Measurements from ENCODE around the gene NUP35.
"Not testable (repeated sequence)": the region's sequence is repeated elsewhere in the genome, so short reads cannot be mapped to it uniquely, and the experiment has no call there.

The NUP35 gene

DNA sequence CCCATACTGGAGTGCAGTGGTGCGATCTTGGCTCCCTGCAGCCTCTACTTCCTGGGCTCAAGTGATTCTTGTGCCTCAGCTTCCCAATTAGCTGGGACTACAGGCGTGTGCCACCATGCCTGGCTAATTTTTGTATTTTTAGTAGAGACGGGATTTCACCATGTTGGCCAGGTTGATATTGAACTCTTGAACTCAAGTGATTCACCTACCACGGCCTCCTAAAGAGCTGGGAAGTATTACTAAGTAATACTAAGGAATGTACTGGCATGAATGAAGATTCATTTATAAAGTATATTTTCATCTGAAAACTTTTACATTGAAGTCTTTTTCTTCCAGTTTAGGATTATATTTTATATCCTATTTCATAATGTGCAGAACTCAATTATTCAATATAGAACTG, 38.1 kb downstream of the NUP35 start:
- Mint-ChIP-seq H3K9me3 (no peaks in the 10 kb centered on the region), H3K4me3 (no peak overlapping the region), H3K4me1 (ENCODE audit: low read depth) (no peaks in the 10 kb centered on the region), H3K27ac (no peak overlapping the region), H3K36me3 (ENCODE audit: low read depth) (peaks cover 48% of the 10 kb centered on the region), H3K27me3 (no peaks in the 10 kb centered on the region)
- intact Hi-C loops (cut with micrococcal nuclease) = no loop called here

DNA sequence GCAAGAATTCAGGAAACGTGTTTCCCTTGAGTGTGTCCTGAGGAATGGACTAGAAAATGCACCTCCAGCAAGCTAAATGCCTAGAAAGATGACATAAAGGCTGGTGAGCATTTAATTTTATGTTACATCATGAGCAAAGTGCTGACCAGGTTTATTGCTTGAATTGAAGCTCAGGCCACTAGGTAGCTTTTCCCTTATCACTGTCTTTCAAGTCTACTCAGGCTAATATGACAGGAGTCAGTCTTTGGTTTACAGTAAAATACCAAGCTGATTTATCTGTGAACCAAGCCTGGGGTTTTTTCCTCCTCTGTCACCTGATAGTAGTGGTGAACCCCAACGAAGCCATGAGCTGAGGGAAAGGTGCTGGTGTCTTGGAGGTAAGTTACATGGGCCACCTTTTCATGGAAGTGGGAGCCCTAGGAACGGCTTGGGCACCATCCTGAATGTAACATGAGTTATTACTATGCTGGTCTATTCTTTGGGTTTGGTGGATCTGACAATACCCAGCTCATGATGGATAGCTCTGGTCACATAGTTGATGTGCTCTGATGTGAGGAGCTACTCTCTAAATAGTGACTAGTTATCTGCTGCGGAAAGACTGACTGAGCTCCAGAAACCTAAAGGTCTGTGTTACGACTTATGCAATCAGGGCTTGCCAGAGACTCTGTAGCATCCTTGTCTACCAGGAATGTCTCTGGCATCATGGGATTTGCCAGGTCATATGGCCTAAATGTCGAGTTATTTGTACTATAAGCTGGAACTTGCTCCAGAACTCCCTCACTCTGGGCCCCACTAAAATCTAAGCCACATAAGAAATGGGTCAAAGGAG, 39.8 kb downstream of the NUP35 start:
- Mint-ChIP-seq H3K4me1 (ENCODE audit: low read depth) (no peaks in the 10 kb centered on the region), H3K4me3 (no peak overlapping the region), H3K27ac (no peak overlapping the region), H3K27me3 (no peaks in the 10 kb centered on the region), H3K36me3 (ENCODE audit: low read depth) (peaks cover 46% of the 10 kb centered on the region), H3K9me3 (no peaks in the 10 kb centered on the region)
- intact Hi-C loops (cut with micrococcal nuclease) = no loop called here

DNA sequence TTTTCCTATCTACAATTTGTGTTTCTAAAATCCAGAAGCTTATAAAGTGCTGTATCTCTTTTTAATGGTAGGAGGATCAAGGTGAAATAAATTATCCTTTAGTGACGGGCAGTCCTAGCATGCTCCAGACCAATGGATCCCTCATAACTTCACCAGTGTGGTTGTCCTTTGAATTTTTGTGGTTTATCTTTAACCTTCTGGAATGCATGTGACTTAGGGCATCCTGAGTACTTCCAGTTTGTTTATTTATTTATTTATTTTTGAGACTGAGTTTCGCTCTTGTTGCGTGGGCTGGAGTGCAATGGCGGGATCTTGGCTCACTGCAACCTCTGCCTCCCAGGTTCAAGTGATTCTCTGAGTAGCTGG, 40.4 kb downstream of the NUP35 start:
- Mint-ChIP-seq H3K9me3 (no peaks in the 10 kb centered on the region), H3K4me1 (ENCODE audit: low read depth) (no peaks in the 10 kb centered on the region), H3K27me3 (no peaks in the 10 kb centered on the region), H3K36me3 (ENCODE audit: low read depth) (peaks cover 47% of the 10 kb centered on the region), H3K4me3 (no peak overlapping the region), H3K27ac (no peak overlapping the region)
- intact Hi-C loops (cut with micrococcal nuclease) = no loop called here

DNA sequence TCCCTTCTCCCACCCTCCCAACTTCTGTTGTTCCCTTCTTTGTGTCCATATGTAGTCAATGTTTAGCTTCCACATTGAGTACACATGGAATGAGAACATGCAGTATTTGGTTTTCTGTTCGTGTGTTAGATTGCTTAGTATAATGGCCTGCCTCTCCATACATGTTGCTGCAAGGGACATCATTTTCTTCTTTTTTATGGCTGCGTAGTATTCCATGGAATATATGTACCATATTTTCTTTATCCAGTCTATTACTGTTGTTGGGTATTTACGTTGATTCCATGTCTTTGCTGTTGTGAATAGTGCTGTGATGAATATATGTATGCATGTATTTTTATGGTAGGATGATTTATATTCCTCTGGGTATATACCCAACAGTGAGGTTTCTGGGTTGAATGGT, 42.0 kb downstream of the NUP35 start:
- H3K4me3 Mint-ChIP-seq = no peak overlapping the region
- H3K36me3 Mint-ChIP-seq (ENCODE audit: low read depth) = peaks cover 41% of the 10 kb centered on the region
- no peaks in the 10 kb centered on the region for H3K9me3 Mint-ChIP-seq
- no peaks in the 10 kb centered on the region for H3K4me1 Mint-ChIP-seq (ENCODE audit: low read depth)
- no peaks in the 10 kb centered on the region for H3K27me3 Mint-ChIP-seq
- intact Hi-C loops (cut with micrococcal nuclease) = no loop called here
- H3K27ac Mint-ChIP-seq = no peak overlapping the region

DNA sequence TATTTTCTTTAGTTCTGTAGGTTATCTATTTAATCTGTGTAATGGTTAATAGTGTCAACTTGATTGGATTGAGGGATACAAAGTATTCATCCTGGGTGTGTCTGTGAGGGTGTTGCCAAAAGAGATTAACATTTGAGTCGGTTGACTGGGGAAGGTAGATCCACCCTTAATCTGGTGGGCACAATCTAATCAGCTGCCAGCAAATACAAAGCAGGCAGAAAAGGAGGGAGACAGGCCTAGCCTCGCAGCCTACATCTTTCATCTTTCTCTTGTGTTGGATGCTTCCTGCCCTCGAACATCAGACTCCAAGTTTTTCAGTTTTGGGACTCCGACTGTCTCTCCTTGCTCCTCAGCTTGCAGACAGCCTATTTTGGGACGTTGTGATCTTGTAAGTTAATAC, 42.7 kb downstream of the NUP35 start:
- intact Hi-C loops (cut with micrococcal nuclease); H3K9me3 Mint-ChIP-seq; H3K27me3 Mint-ChIP-seq; H3K4me3 Mint-ChIP-seq; H3K4me1 Mint-ChIP-seq (ENCODE audit: low read depth); H3K27ac Mint-ChIP-seq: not testable (repeated sequence)
- H3K36me3 Mint-ChIP-seq (ENCODE audit: low read depth) = peaks cover 34% of the 10 kb centered on the region

DNA sequence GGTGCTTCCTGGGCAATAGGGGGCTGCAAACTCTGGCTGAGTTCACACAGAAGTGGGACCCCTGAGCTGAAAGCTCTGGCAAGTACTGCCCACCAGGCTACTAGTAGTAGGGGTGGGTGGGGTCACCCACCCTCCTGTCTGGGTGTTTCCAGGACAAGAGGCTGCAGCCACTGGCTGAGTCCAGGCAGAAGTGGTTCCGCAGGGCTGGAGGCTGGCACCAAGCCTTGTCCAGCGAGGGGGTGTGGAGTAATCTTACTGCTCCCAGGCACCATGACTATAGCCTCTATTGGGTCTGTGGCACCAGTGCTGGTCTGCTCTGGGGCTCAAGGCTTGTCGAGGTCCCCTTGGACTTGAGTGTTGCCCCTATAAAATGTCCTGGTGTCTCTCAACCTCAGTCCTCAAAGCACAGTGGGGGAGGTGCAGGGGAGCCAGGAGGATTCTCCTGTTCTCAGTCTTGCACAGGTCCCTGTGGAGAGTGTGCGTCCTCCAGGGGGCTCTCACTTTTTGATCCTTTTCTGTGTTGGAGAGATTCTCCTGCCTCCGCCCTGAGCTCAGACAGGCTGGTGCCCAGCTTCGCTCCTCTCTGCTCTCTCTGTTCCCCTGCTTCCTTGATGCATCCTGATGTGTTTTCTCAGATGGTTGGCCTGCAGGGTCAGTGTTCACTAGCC, 48.1 kb downstream of the NUP35 start:
- no peak overlapping the region for H3K27ac Mint-ChIP-seq
- intact Hi-C loops (cut with micrococcal nuclease) = no loop called here
- no peaks in the 10 kb centered on the region for H3K4me1 Mint-ChIP-seq (ENCODE audit: low read depth)
- peaks cover 15% of the 10 kb centered on the region for H3K36me3 Mint-ChIP-seq (ENCODE audit: low read depth)
- H3K9me3 Mint-ChIP-seq = peaks cover 26% of the 10 kb centered on the region
- H3K27me3 Mint-ChIP-seq = no peaks in the 10 kb centered on the region
- no peak overlapping the region for H3K4me3 Mint-ChIP-seq

DNA sequence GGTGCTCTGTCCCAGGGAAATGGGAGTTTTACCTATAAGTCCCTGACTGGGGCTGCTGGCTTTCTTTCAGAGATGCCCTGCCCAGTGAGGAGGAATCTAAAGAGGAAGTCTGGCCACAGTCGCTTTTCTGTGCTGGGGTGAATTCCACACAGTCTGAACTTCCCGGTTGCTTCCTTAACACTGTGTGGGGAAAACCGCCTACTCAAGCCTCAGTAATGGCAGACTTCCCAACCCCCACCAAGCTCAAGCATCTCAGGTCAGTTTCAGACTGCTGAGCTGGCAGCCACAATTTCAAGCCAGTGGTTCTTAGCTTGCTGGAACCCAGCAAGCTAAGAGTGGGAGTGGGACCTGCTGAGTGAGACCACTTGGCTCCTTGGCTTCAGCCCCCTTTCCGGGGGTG, 54.9 kb downstream of the NUP35 start:
- Mint-ChIP-seq H3K4me1 (ENCODE audit: low read depth) (peaks cover 9% of the 10 kb centered on the region), H3K4me3 (no peak overlapping the region), H3K27ac (no peak overlapping the region), H3K27me3 (no peaks in the 10 kb centered on the region), H3K36me3 (ENCODE audit: low read depth) (peaks cover 43% of the 10 kb centered on the region), H3K9me3 (peaks cover 63% of the 10 kb centered on the region)
- intact Hi-C loops (cut with micrococcal nuclease) = no loop called here

DNA sequence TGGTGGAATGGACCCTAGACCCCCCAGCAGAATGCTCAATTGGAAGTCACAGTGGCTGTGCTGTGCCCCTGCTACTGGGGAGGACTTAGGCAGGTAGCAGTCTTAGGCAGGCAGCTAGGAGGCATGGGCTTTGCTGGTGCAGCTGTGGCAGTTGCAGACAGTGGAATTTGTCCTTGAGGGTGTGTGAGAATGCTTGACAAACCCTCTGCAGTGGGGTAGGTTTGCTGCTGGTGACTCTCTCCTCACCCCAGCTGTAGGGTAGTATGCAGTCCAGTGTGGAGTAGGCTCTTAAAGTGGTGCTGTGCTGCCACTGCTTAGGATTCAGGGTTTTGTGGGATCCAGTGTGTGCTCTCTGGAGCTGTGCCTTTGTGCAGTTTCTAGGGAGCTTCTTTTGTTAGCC, 61.3 kb downstream of the NUP35 start:
- Mint-ChIP-seq H3K4me1 (ENCODE audit: low read depth) (no peaks in the 10 kb centered on the region), H3K27me3 (no peaks in the 10 kb centered on the region), H3K4me3 (no peak overlapping the region), H3K27ac (no peak overlapping the region), H3K9me3 (peaks cover 19% of the 10 kb centered on the region), H3K36me3 (ENCODE audit: low read depth) (peaks cover 54% of the 10 kb centered on the region)
- intact Hi-C loops (cut with micrococcal nuclease) = no loop called here

DNA sequence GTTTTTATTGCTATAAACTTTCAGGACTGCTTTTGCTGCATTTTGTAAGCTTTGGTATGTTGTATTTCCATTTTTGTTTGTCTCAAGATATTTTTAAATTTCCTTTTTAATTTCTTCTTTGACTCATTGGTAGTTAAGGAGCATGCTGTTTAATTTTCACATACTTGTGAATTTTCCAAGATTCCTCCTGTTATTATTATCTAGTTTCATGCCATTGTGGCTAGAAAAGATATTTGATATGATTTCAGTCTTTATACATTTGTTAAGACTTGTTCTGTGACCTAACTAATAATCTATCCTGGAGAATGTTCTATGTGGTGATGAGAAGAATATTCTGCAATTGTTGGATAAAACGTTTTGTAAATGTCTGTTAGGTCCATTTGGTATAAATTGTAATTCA, 62.1 kb downstream of the NUP35 start:
- Mint-ChIP-seq H3K9me3 (peaks cover 19% of the 10 kb centered on the region), H3K36me3 (ENCODE audit: low read depth) (peaks cover 56% of the 10 kb centered on the region), H3K27me3 (no peaks in the 10 kb centered on the region), H3K4me1 (ENCODE audit: low read depth) (no peaks in the 10 kb centered on the region), H3K4me3 (no peak overlapping the region), H3K27ac (no peak overlapping the region)
- intact Hi-C loops (cut with micrococcal nuclease) = no loop called here

DNA sequence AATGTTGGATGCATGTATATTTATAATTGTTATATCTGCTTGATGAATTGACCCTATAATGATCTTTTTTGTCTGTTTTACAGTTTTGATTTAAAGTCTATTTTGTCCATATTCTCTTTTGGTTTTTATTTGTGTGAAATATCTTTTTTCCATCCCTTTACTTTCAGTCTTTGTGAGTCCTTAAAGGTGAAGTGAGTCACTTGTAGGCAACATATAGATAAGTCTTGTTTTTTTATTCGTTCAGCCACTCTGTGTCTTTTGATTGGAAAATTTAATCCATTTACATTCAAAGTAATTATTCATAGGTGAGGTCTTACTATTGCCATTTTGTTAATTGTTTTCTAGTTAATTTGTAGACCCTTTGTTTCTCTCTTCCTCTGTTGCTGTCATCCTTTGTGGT, 62.5 kb downstream of the NUP35 start:
- Mint-ChIP-seq H3K36me3 (ENCODE audit: low read depth) (peaks cover 61% of the 10 kb centered on the region), H3K9me3 (peaks cover 19% of the 10 kb centered on the region), H3K4me3 (no peak overlapping the region), H3K4me1 (ENCODE audit: low read depth) (no peaks in the 10 kb centered on the region), H3K27me3 (no peaks in the 10 kb centered on the region), H3K27ac (no peak overlapping the region)
- intact Hi-C loops (cut with micrococcal nuclease) = no loop called here

DNA sequence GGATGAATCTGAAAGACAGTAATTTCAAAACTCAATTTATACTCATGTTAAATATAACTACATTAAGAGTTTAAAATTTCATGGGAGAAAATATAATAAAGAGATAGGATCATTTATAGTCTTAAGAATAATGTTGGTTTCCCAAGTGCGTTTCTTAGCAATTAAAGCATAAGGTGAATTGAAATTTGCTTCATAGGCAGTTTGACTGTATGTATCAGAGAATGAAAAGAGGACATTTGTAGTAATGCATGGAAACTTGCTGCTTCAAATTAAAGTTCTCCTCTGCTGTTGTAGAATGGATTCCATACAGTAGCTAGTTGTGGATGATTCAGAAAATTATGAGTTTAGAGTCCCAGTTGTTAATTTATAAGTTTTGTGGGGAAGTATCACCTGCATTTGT, 68.1 kb downstream of the NUP35 start:
- intact Hi-C loops (cut with micrococcal nuclease) = no loop called here
- H3K27ac Mint-ChIP-seq = no peak overlapping the region
- no peaks in the 10 kb centered on the region for H3K4me1 Mint-ChIP-seq (ENCODE audit: low read depth)
- H3K27me3 Mint-ChIP-seq = no peaks in the 10 kb centered on the region
- H3K4me3 Mint-ChIP-seq = no peak overlapping the region
- no peaks in the 10 kb centered on the region for H3K9me3 Mint-ChIP-seq
- peaks cover 23% of the 10 kb centered on the region for H3K36me3 Mint-ChIP-seq (ENCODE audit: low read depth)

DNA sequence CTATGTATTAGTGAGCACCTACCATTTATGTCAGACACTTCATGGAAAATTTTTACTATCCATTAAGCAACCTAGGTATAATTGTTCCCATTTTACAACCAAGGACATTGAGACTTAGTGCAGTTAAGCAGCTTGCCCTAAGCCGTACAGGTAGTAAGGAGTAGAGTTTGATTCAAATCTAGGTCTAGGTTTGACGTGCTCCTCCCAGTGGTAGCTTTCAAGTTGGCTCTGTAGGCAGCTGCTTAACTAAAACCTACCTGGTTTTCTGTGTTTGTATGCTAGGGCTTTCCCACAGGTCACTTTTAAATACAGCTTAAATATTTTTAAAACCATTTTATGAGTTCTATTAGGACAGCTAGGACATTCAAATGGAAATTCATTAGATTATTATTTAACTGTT, 69.7 kb downstream of the NUP35 start:
- intact Hi-C loops (cut with micrococcal nuclease) = no loop called here
- Mint-ChIP-seq H3K4me1 (ENCODE audit: low read depth) (no peaks in the 10 kb centered on the region), H3K36me3 (ENCODE audit: low read depth) (peaks cover 13% of the 10 kb centered on the region), H3K9me3 (no peaks in the 10 kb centered on the region), H3K27ac (no peak overlapping the region), H3K4me3 (no peak overlapping the region), H3K27me3 (no peaks in the 10 kb centered on the region)

DNA sequence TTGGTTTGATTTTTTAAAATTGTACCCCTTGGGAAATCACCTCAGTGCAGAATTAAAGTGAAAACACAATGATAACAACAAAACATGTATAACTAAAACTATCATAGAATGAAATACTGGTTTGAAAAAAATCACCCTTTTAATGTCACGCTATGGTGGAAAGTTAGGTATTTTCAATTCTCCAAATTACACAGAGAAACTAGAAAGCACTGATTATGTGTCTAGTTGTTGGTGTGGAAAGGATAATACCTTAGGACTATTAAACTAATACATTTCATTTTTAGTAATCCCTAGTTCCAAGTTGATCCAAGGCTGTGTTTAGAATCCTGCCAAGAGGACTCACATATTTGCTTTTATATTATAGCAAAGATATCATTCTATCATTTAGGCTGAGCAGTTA, 71.2 kb downstream of the NUP35 start:
- H3K36me3 Mint-ChIP-seq (ENCODE audit: low read depth) = peaks cover 8% of the 10 kb centered on the region
- H3K27me3 Mint-ChIP-seq = no peaks in the 10 kb centered on the region
- H3K4me1 Mint-ChIP-seq (ENCODE audit: low read depth) = no peaks in the 10 kb centered on the region

DNA sequence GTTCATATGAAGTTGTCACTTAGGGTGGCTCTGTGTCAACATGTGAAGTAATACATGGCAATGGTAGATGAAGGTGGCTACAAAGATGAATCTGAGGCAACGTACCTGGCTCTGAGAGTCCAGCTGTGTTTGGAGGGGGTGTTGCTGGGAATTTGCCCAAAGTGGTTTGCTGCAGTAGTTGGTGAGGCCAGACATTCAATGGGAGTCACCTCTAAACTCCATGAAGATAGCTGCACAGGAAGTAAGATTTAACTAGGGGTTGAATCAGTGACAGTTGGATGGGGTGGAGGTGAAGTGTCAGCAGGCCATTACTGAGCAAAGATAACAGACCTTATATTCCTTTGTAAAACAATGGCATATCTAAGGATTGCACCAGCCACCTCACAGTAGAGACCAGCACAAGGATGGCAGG, 71.8 kb downstream of the NUP35 start:
- Mint-ChIP-seq H3K27me3 (no peaks in the 10 kb centered on the region), H3K4me3 (no peak overlapping the region), H3K27ac (no peak overlapping the region), H3K9me3 (no peaks in the 10 kb centered on the region), H3K36me3 (ENCODE audit: low read depth) (peaks cover 8% of the 10 kb centered on the region), H3K4me1 (ENCODE audit: low read depth) (no peaks in the 10 kb centered on the region)
- intact Hi-C loops (cut with micrococcal nuclease) = no loop called here

More for the DNA sequence above, 71.2 kb downstream of the NUP35 start:
- no peaks in the 10 kb centered on the region for H3K9me3 Mint-ChIP-seq
- H3K4me3 Mint-ChIP-seq = no peak overlapping the region
- no peak overlapping the region for H3K27ac Mint-ChIP-seq
- intact Hi-C loops (cut with micrococcal nuclease) = no loop called here

DNA sequence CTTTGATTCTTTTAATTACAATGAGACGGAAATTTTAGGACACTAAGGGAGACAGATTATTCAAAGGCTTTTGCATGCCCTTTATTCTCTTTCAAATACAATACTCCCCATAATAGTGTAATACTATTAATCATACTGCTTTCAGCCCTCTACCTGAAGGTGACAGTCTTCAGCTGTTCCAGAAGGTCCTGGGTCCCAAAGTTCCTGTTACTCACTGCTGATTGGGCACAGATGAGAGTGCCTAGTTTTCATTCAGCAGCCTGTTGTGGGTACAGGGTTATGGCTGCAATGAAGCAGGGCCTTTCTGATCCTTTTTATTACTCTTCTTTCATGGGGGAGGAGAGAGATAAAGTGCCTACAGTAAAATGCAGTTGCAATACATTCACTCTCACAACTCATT, 80.2 kb downstream of the NUP35 start:
- Mint-ChIP-seq H3K27ac (no peak overlapping the region), H3K9me3 (peaks cover 6% of the 10 kb centered on the region), H3K4me1 (ENCODE audit: low read depth) (no peaks in the 10 kb centered on the region), H3K4me3 (no peak overlapping the region), H3K36me3 (ENCODE audit: low read depth) (no peaks in the 10 kb centered on the region), H3K27me3 (no peaks in the 10 kb centered on the region)
- intact Hi-C loops (cut with micrococcal nuclease) = no loop called here
